ENCODE results near the gene SH3TC2. TPM values are rescaled to one million over a fixed set of nuclear protein-coding genes. Genes with fewer than 3 reads are reported as not detected.

The SH3TC2 gene
- total RNA-seq, 2 donors from 2014 or later: 0.27 to 0.75 TPM

DNA sequence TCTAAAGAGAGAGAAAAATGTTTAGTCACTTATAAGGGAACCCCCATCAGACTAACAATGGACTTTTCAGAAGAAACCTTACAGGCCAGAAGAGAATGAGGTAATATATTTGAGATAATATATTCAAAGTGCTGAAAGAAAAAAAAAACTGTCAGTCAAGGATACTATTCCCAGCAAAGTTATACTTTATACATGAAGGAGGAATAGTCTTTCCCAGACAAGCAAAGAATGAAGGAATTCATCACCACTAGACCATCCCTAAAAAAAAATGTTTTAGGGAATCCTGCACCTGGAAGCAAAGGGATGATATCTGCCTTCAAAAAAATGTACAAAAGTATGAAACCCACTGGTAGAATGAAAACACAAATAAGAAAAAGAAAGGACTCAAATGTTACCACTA is 37.5 kb upstream of the SH3TC2 start:
- Mint-ChIP-seq H3K36me3 (ENCODE audit: low read depth) (no peaks in the 10 kb centered on the region), H3K9me3 (peaks cover 37% of the 10 kb centered on the region)

DNA sequence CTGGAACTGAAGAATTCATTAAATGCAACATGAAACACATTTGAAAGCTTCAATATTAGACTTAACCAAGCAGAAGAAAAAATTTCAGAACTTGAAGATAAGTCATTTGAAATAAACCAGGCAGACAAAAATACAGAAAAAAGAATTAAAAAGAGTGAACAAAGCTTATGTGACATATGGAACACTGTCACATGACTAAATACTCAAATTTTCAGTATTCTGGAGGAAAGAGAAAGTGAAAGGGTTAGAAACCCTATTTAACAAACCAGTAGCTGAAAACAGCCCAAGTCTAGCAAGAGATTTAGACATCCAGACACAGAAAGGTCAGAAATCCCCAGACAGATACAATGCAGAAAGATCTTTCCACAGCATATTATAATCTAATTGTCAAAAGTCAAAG is 37.1 kb upstream of the SH3TC2 start:
- H3K27ac Mint-ChIP-seq: no peak overlapping the region
- peaks cover 31% of the 10 kb centered on the region for H3K27me3 ChIP-seq (ENCODE audit: control insufficient read depth, insufficient read depth, low read length, poor library complexity, severe bottlenecking)
- H3K36me3 Mint-ChIP-seq (ENCODE audit: low read depth): no peaks in the 10 kb centered on the region
- H3K9ac ChIP-seq (ENCODE audit: extremely low read depth, low read length, poor library complexity, severe bottlenecking): no peak overlapping the region
- TF ChIP-seq, protein P1, sequence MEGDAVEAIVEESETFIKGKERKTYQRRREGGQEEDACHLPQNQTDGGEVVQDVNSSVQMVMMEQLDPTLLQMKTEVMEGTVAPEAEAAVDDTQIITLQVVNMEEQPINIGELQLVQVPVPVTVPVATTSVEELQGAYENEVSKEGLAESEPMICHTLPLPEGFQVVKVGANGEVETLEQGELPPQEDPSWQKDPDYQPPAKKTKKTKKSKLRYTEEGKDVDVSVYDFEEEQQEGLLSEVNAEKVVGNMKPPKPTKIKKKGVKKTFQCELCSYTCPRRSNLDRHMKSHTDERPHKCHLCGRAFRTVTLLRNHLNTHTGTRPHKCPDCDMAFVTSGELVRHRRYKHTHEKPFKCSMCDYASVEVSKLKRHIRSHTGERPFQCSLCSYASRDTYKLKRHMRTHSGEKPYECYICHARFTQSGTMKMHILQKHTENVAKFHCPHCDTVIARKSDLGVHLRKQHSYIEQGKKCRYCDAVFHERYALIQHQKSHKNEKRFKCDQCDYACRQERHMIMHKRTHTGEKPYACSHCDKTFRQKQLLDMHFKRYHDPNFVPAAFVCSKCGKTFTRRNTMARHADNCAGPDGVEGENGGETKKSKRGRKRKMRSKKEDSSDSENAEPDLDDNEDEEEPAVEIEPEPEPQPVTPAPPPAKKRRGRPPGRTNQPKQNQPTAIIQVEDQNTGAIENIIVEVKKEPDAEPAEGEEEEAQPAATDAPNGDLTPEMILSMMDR (conservative IDR thresholded peaks at IDR 0.05): no peak
- no peak overlapping the region for H3K4me3 Mint-ChIP-seq
- no peak for DNase-seq
- no peaks in the 10 kb centered on the region for H3K4me1 Mint-ChIP-seq
- peaks cover 51% of the 10 kb centered on the region for H3K9me3 ChIP-seq (ENCODE audit: control insufficient read depth, low read length)
- peaks cover 55% of the 10 kb centered on the region for H3K27me3 Mint-ChIP-seq (ENCODE audit: insufficient read depth)
- H3K4me3 ChIP-seq (ENCODE audit: low read length): no peak overlapping the region
- no peaks in the 10 kb centered on the region for H3K36me3 ChIP-seq (ENCODE audit: control insufficient read depth, insufficient read depth, low read length)
- H3K27ac ChIP-seq (ENCODE audit: low read depth, low read length): no peak overlapping the region
- H3K9me3 Mint-ChIP-seq: peaks cover 37% of the 10 kb centered on the region
- no peaks in the 10 kb centered on the region for H3K4me1 ChIP-seq (ENCODE audit: control insufficient read depth, insufficient read depth, low read length)

More for the DNA sequence above, 37.5 kb upstream of the SH3TC2 start:
- H3K4me1 Mint-ChIP-seq: no peaks in the 10 kb centered on the region
- Histone ChIP-seq H3K4me1 (ENCODE audit: control insufficient read depth, insufficient read depth, low read length) (no peaks in the 10 kb centered on the region), H3K27me3 (ENCODE audit: control insufficient read depth, insufficient read depth, low read length, poor library complexity, severe bottlenecking) (peaks cover 27% of the 10 kb centered on the region), H3K36me3 (ENCODE audit: control insufficient read depth, insufficient read depth, low read length) (no peaks in the 10 kb centered on the region), H3K9me3 (ENCODE audit: control insufficient read depth, low read length) (peaks cover 51% of the 10 kb centered on the region), H3K4me3 (ENCODE audit: low read length) (no peak overlapping the region), H3K27ac (ENCODE audit: low read depth, low read length) (no peak overlapping the region), H3K9ac (ENCODE audit: extremely low read depth, low read length, poor library complexity, severe bottlenecking) (no peak overlapping the region)
- no peak overlapping the region for H3K27ac Mint-ChIP-seq
- TF ChIP-seq, protein P1 (conservative IDR thresholded peaks at IDR 0.05): no peak
- no peak for DNase-seq
- no peak overlapping the region for H3K4me3 Mint-ChIP-seq
- H3K27me3 Mint-ChIP-seq (ENCODE audit: insufficient read depth): peaks cover 52% of the 10 kb centered on the region

DNA sequence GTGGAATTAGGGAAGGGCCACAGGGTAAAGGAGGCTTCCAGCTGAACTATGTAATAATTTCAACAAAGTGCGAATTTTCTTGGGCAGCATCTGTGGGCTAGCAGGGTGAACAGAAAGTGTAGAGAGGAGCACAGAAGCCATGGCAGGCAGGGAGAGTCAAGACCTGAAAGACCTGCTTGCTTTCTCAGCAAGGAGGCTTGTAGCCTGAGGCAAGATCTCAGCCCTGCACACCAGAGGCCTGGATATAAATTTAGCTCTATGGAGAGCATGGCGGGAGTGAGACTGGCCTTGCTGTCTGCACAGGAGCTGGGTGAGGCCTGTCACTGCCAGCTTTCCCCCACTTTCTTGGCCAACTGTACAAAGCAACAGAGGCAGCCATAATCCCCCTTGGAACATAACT is 32.1 kb upstream of the SH3TC2 start:
- H3K27ac Mint-ChIP-seq: no peak overlapping the region
- peaks cover 48% of the 10 kb centered on the region for H3K9me3 Mint-ChIP-seq
- WGBS, 2 experiments (ENCODE audit: insufficient coverage in 1 of 2, insufficient read length in 1 of 2): 97 to 100% methylated on average over 2 of the region's 2 CpGs

More for the DNA sequence above, 32.1 kb upstream of the SH3TC2 start:
- no peaks in the 10 kb centered on the region for H3K36me3 ChIP-seq (ENCODE audit: control insufficient read depth, insufficient read depth, low read length)
- no peak overlapping the region for H3K9ac ChIP-seq (ENCODE audit: extremely low read depth, low read length, poor library complexity, severe bottlenecking)
- Mint-ChIP-seq H3K4me1 (no peaks in the 10 kb centered on the region), H3K36me3 (ENCODE audit: low read depth) (no peaks in the 10 kb centered on the region), H3K4me3 (no peak overlapping the region), H3K27me3 (ENCODE audit: insufficient read depth) (peaks cover 40% of the 10 kb centered on the region)
- peaks cover 55% of the 10 kb centered on the region for H3K9me3 ChIP-seq (ENCODE audit: control insufficient read depth, low read length)
- DNase-seq: no peak
- no peaks in the 10 kb centered on the region for H3K4me1 ChIP-seq (ENCODE audit: control insufficient read depth, insufficient read depth, low read length)
- TF ChIP-seq, protein P1 (conservative IDR thresholded peaks at IDR 0.05): no peak
- H3K27ac ChIP-seq (ENCODE audit: low read depth, low read length): no peak overlapping the region
- H3K27me3 ChIP-seq (ENCODE audit: control insufficient read depth, insufficient read depth, low read length, poor library complexity, severe bottlenecking): peaks cover 24% of the 10 kb centered on the region
- H3K4me3 ChIP-seq (ENCODE audit: low read length): no peak overlapping the region

Data from endodermal cell (in vitro differentiated cells).